ENCODE measurements around the gene CLDN11. TPM values are rescaled to one million over a fixed set of nuclear protein-coding genes. Genes with fewer than 3 reads are reported as not detected.

CLDN11 gene
- total and polyA plus RNA-seq, 10 of the 15 experiments (the other 5 are each of a cell fraction or from before 2014, with no cell fraction given): 0.15 TPM; not detected in 9

- Histone ChIP-seq H2AFZ (ENCODE audit: control insufficient read depth, low read depth, low read length) (no peak overlapping the region), H4K20me1 (ENCODE audit: control insufficient read depth, insufficient read depth) (no peaks in the 10 kb centered on the region), H3K36me3 (ENCODE audit: control insufficient read depth in 2 of 2, insufficient read depth in 2 of 2, low read length in 1 of 2) (no peaks in the 10 kb centered on the region), H3K27me3 (replicated peaks in 1 of 2; ENCODE audit: control insufficient read depth in 2 of 2, insufficient read depth in 2 of 2, low read length in 1 of 2) (peaks cover 2 to 3% of the 10 kb centered on the region in 2 experiments; a peak in 2 of 4 replicates), H3K79me2 (ENCODE audit: control insufficient read depth, insufficient read depth, low read length) (no peaks in the 10 kb centered on the region), H3K9ac (ENCODE audit: control insufficient read depth, insufficient read depth, low read length) (no peak overlapping the region), H3K9me3 (replicated peaks; ENCODE audit: control insufficient read depth, insufficient read depth, low read length) (no peaks in the 10 kb centered on the region), H3K27ac (ENCODE audit: control insufficient read depth, insufficient read depth) (no peak overlapping the region), H3K4me1 (ENCODE audit: control insufficient read depth, insufficient read depth, low read length) (no peaks in the 10 kb centered on the region), H3K4me3 (no peak overlapping the region), H3K4me2 (ENCODE audit: control insufficient read depth, insufficient read depth) (no peak overlapping the region)
- in situ Hi-C loops (cut with MboI): no loop called here
- TF ChIP-seq CEBPZ (IDR thresholded peaks at IDR 0.05; ENCODE audit: low read depth, low read length) (no peak), ATF3 (IDR thresholded peaks at IDR 0.05; ENCODE audit: borderline replicate concordance, extremely low read depth, low read depth, low read length) (no peak), LARP7 (IDR thresholded peaks at IDR 0.05) (no peak), NFIC (IDR thresholded peaks at IDR 0.05; ENCODE audit: low read depth, low read length) (no peak)
- POLR2A ChIA-PET: no interaction called here
- no peak for DNase-seq (ENCODE audit: low read depth, low spot score)
- RAD21 ChIA-PET (ENCODE audit: unreplicated experiment): no interaction called here
- intact Hi-C loops (cut with micrococcal nuclease; ENCODE audit: unreplicated experiment): no loop called here
- no peak for FAIRE-seq
- BruUV-seq (replicated peaks): no TSS peak
- SMC1A ChIA-PET (ENCODE audit: uncharacterized antibody, unreplicated experiment): interaction anchor here (1.0 to 2.1 kb wide), 3 partner anchors 13 to 74 kb away, joined by 3 to 5 read pairs (median 5); no protein-coding TSS in a partner anchor
- no peak for ATAC-seq
- CTCF ChIA-PET: interaction anchor here (1.0 to 2.3 kb wide), 4 partner anchors 12 to 370 kb away, joined by 3 to 5 read pairs (median 4); no protein-coding TSS in a partner anchor
These were observed 24.8 kb downstream of the CLDN11 start for GRCh38 chr3:170443457-170443856.
